DLD1 (cell line): ENCODE data around the gene CSNK1G1.
"Not testable (repeated sequence)": the region's sequence is repeated elsewhere in the genome, so short reads cannot be mapped to it uniquely, and the experiment has no call there.

Source experiments
- in situ Hi-C: cut with HindIII; loops from 2 replicates; pipeline ENCODE4 v1.10.0; 2017; ENCODE audit warnings: low sequenced_read_pairs

The CSNK1G1 gene

GRCh38 chr15:64355944-64356709 lies at the start of gene CSNK1G1:
TSS of gene CSNK1G1 (minus strand) at chr15:64356173. CDS start at chr15:64300499, 55,674 bp downstream.
- in situ Hi-C loops, result no loop called here

- in situ Hi-C loops, result no loop called here
Measured at GRCh38 chr15:64400583-64400982, 44.6 kb upstream of the CSNK1G1 start.

GRCh38 chr15:64398575-64398974 lies 42.6 kb upstream of the CSNK1G1 start:
- in situ Hi-C loops, result no loop called here

GRCh38 chr15:64396789-64397188 lies 40.8 kb upstream of the CSNK1G1 start:
- in situ Hi-C loops, result no loop called here

GRCh38 chr15:64392471-64392870 lies 36.5 kb upstream of the CSNK1G1 start:
- in situ Hi-C loops, result not testable (repeated sequence)

GRCh38 chr15:64389036-64389435 lies 33.1 kb upstream of the CSNK1G1 start:
- in situ Hi-C loops, result no loop called here

- in situ Hi-C loops, result no loop called here
Measured at GRCh38 chr15:64387562-64388168, 31.7 kb upstream of the CSNK1G1 start, which contains the start of gene TRIP4. TSS of gene TRIP4 (plus strand) at chr15:64387836. CDS start at chr15:64387864, 28 bp downstream.

- in situ Hi-C loops, result no loop called here
Measured at GRCh38 chr15:64386291-64386690, 30.3 kb upstream of the CSNK1G1 start.

- in situ Hi-C loops, result no loop called here
Measured at GRCh38 chr15:64383760-64384159, 27.8 kb upstream of the CSNK1G1 start.

GRCh38 chr15:64381000-64381751 lies 25.2 kb upstream of the CSNK1G1 start, which contains the start of gene PCLAF:
TSS of gene PCLAF (minus strand) at chr15:64381441. CDS start at chr15:64381371, 70 bp downstream.
- in situ Hi-C loops, result no loop called here

- in situ Hi-C loops, result not testable (repeated sequence)
Measured at GRCh38 chr15:64380130-64380870, 24.3 kb upstream of the CSNK1G1 start.

- in situ Hi-C loops, result no loop called here
Measured at GRCh38 chr15:64379216-64379960, 23.4 kb upstream of the CSNK1G1 start.

GRCh38 chr15:64373360-64373759 lies 17.4 kb upstream of the CSNK1G1 start:
- in situ Hi-C loops, result no loop called here

- in situ Hi-C loops, result not testable (repeated sequence)
Measured at GRCh38 chr15:64371383-64371782, 15.4 kb upstream of the CSNK1G1 start.

GRCh38 chr15:64369078-64369607 lies 13.2 kb upstream of the CSNK1G1 start:
- in situ Hi-C loops, result no loop called here

- in situ Hi-C loops, result no loop called here
Measured at GRCh38 chr15:64361259-64361658, 5.3 kb upstream of the CSNK1G1 start.

GRCh38 chr15:64356710-64357040 lies 702 bp upstream of the CSNK1G1 start:
- in situ Hi-C loops, result no loop called here

- in situ Hi-C loops, result no loop called here
Measured at GRCh38 chr15:64355348-64355943, 527 bp downstream of the CSNK1G1 start.

GRCh38 chr15:64354688-64355344 lies 1.2 kb downstream of the CSNK1G1 start:
- in situ Hi-C loops, result no loop called here
